ENCODE results near the gene TCEA2. TPM values are rescaled to one million over a fixed set of nuclear protein-coding genes. Genes with fewer than 3 reads are reported as not detected.

TCEA2 gene
- total and polyA plus RNA-seq, 2 of the 13 experiments (the other 11 are each of a cell fraction or from before 2014, with no cell fraction given), result 28.1 to 33.7 TPM

- TF ChIP-seq SNAPC4 (CRISPR knock-in tag; IDR thresholded peaks at IDR 0.05) (no peak), ZNF773 (CRISPR knock-in tag; IDR thresholded peaks at IDR 0.05; ENCODE audit: borderline replicate concordance) (peak; percentile 12; the same call in 1 of the 2 replicates), TARDBP (CRISPR knock-in tag; IDR thresholded peaks at IDR 0.05) (peak; percentile 69; the same call in 1 of the 2 replicates), ZMAT3 (CRISPR knock-in tag; conservative IDR thresholded peaks at IDR 0.05) (no peak; the same call in 1 of the 2 replicates), HOXA5 (CRISPR knock-in tag; IDR thresholded peaks at IDR 0.05) (no peak; the same call in 1 of the 2 replicates), ZNF772 (CRISPR knock-in tag; IDR thresholded peaks at IDR 0.05) (no peak), MZF1 (CRISPR knock-in tag; IDR thresholded peaks at IDR 0.05; ENCODE audit: borderline replicate concordance) (no peak), GABPA (IDR thresholded peaks at IDR 0.05; ENCODE audit: low read depth, low read length) (no peak), GABPA (CRISPR knock-in tag; IDR thresholded peaks at IDR 0.05; ENCODE audit: low read depth) (0 out of 2 replicates have a peak, but pooled peaks have one; percentile 42), ARHGAP35 (CRISPR knock-in tag; IDR thresholded peaks at IDR 0.05; ENCODE audit: borderline replicate concordance) (no peak), MIER3 (CRISPR knock-in tag; IDR thresholded peaks at IDR 0.05; ENCODE audit: borderline replicate concordance) (no peak), PRMT3 (CRISPR knock-in tag; IDR thresholded peaks at IDR 0.05; ENCODE audit: borderline replicate concordance, low read depth) (no peak), ZSCAN9 (CRISPR knock-in tag; IDR thresholded peaks at IDR 0.05; ENCODE audit: borderline replicate concordance) (0 out of 2 replicates have a peak, but pooled peaks have one; percentile 26), ZNF598 (CRISPR knock-in tag; IDR thresholded peaks at IDR 0.05; ENCODE audit: borderline replicate concordance) (no peak), ZNF430 (CRISPR knock-in tag; IDR thresholded peaks at IDR 0.05) (peak; percentile 86), ZFP37 (CRISPR knock-in tag; IDR thresholded peaks at IDR 0.05; ENCODE audit: borderline replicate concordance) (no peak), HMGXB3 (CRISPR knock-in tag; IDR thresholded peaks at IDR 0.05; ENCODE audit: borderline replicate concordance) (no peak), ZNF17 (CRISPR knock-in tag; IDR thresholded peaks at IDR 0.05) (peak; percentile 81; the same call in 1 of the 2 replicates), JUN (CRISPR knock-in tag; IDR thresholded peaks at IDR 0.05) (no peak), HNF4A (CRISPR knock-in tag; IDR thresholded peaks at IDR 0.05) (peak; percentile 74)
Measured at GRCh38 chr20:64056639-64056888, 6.4 kb upstream of the TCEA2 start (continued).
